ENCODE data around the gene HOXB1.
"Not testable (repeated sequence)": the region's sequence is repeated elsewhere in the genome, so short reads cannot be mapped to it uniquely, and the experiment has no call there.

The HOXB1 gene

GRCh38 chr17:48515925-48516900 lies 14.6 kb downstream of the HOXB1 start:
- no peak for DNase-seq

- DNase-seq = no peak
Measured at GRCh38 chr17:48514477-48514876, 16.3 kb downstream of the HOXB1 start.

GRCh38 chr17:48513666-48514455 lies 16.9 kb downstream of the HOXB1 start:
- DNase-seq = no peak

- peak in 1 of 3 donors; percentile 29 for DNase-seq
Measured at GRCh38 chr17:48513097-48513496, 17.7 kb downstream of the HOXB1 start.

- no peak for DNase-seq
Measured at GRCh38 chr17:48510761-48511604, 19.8 kb downstream of the HOXB1 start.

GRCh38 chr17:48510381-48510760 lies 20.4 kb downstream of the HOXB1 start:
- no peak for DNase-seq

- DNase-seq = not testable (repeated sequence)
Measured at GRCh38 chr17:48509708-48510107, 21.1 kb downstream of the HOXB1 start.

- DNase-seq = no peak
Measured at GRCh38 chr17:48506246-48506645, 24.6 kb downstream of the HOXB1 start.

- peak; percentile 52 to 75 (median 67) for DNase-seq
Measured at GRCh38 chr17:48505788-48506187, 25.0 kb downstream of the HOXB1 start.

- no peak for DNase-seq
Measured at GRCh38 chr17:48504953-48505352, 25.9 kb downstream of the HOXB1 start.

- DNase-seq = no peak
Measured at GRCh38 chr17:48503747-48504146, 27.1 kb downstream of the HOXB1 start.

GRCh38 chr17:48502901-48503300 lies 27.9 kb downstream of the HOXB1 start:
- DNase-seq = no peak

- DNase-seq = no peak
Measured at GRCh38 chr17:48502312-48502711, 28.5 kb downstream of the HOXB1 start.

GRCh38 chr17:48500435-48501426 lies 30.1 kb downstream of the HOXB1 start:
- DNase-seq = no peak

GRCh38 chr17:48499735-48500434 lies 30.9 kb downstream of the HOXB1 start:
- no peak for DNase-seq

GRCh38 chr17:48499248-48499647 lies 31.6 kb downstream of the HOXB1 start:
- no peak for DNase-seq

GRCh38 chr17:48498164-48498850 lies 32.5 kb downstream of the HOXB1 start:
- no peak for DNase-seq

GRCh38 chr17:48497103-48497502 lies 33.7 kb downstream of the HOXB1 start:
- DNase-seq = no peak

- DNase-seq = no peak
Measured at GRCh38 chr17:48494335-48494734, 36.5 kb downstream of the HOXB1 start.
